HCEC 1CT (cell line): Measurements from ENCODE around the gene TGM1.
"Not testable (repeated sequence)": the region's sequence is repeated elsewhere in the genome, so short reads cannot be mapped to it uniquely, and the experiment has no call there.

Experiments used
- DNase-seq: peaks from one replicate; pipeline ENCODE4 v3.0.0-alpha.2; 2017

Gene TGM1

GRCh38 chr14:24232121-24232644, 30.8 kb downstream of the TGM1 start, which contains the start of gene NEDD8:
NEDD8 (minus strand) TSS chr14:24232367; CDS start chr14:24232267, 100 bp downstream.
- DNase-seq = peak; percentile 97

- DNase-seq = no peak
Observed at GRCh38 chr14:24231263-24232120, 31.5 kb downstream of the TGM1 start.

- no peak for DNase-seq
Observed at GRCh38 chr14:24228902-24229301, 34.1 kb downstream of the TGM1 start.

- DNase-seq = no peak
Observed at GRCh38 chr14:24226473-24226872, 36.5 kb downstream of the TGM1 start.

- peak; percentile 94 for DNase-seq
Observed at GRCh38 chr14:24224618-24225071, 38.3 kb downstream of the TGM1 start.

- not testable (repeated sequence) for DNase-seq
Observed at GRCh38 chr14:24222987-24223386, 40.0 kb downstream of the TGM1 start.

- DNase-seq = no peak
Observed at GRCh38 chr14:24219521-24219920, 43.5 kb downstream of the TGM1 start.

- DNase-seq = no peak
Observed at GRCh38 chr14:24219080-24219479, 43.9 kb downstream of the TGM1 start.

GRCh38 chr14:24216876-24217275, 46.1 kb downstream of the TGM1 start:
- not testable (repeated sequence) for DNase-seq

- DNase-seq = no peak
Observed at GRCh38 chr14:24216345-24216699, 46.7 kb downstream of the TGM1 start.

- DNase-seq = peak; percentile 82
Observed at GRCh38 chr14:24215495-24216344, 47.3 kb downstream of the TGM1 start, which contains the start of gene MDP1. MDP1 (minus strand) TSS chr14:24216066; CDS start chr14:24215955, 111 bp downstream.

GRCh38 chr14:24213866-24214662, 48.9 kb downstream of the TGM1 start:
- no peak for DNase-seq

GRCh38 chr14:24212924-24213865, 49.8 kb downstream of the TGM1 start, which contains the start of gene CHMP4A:
CHMP4A (minus strand) TSS chr14:24213488; CDS start chr14:24213439, 49 bp downstream.
- peak; percentile 98 for DNase-seq

GRCh38 chr14:24211311-24211710, 51.7 kb downstream of the TGM1 start:
- no peak for DNase-seq

- DNase-seq = no peak
Observed at GRCh38 chr14:24207625-24208024, 55.4 kb downstream of the TGM1 start.

GRCh38 chr14:24207104-24207551, 55.8 kb downstream of the TGM1 start:
- DNase-seq = no peak

GRCh38 chr14:24206260-24207103, 56.5 kb downstream of the TGM1 start:
- no peak for DNase-seq

GRCh38 chr14:24204163-24205146, 58.5 kb downstream of the TGM1 start:
- DNase-seq = no peak
